Mesendoderm (in vitro differentiated cells): ENCODE results near the gene POU2F1.

Source experiments
- DNase-seq: peaks from one replicate; pipeline ENCODE4 v3.0.0; 2013
- H2AK5ac ChIP-seq: 2 replicates; pipeline ENCODE4 v1.6.1; 2013; ENCODE audit warnings: low read length, inconsistent platforms
- H2BK120ac ChIP-seq: 2 replicates; pipeline ENCODE4 v1.6.1; 2013; ENCODE audit warnings: low read depth, mild to moderate bottlenecking, low read length, moderate library complexity, mixed read lengths
- H2BK15ac ChIP-seq: replicated peaks from 2 replicates; pipeline ENCODE4 v1.6.1; 2013; ENCODE audit warnings: low read depth, mild to moderate bottlenecking, moderate library complexity
- H2BK5ac ChIP-seq: 2 replicates; pipeline ENCODE4 v1.6.1; 2013; ENCODE audit warnings: low read length, inconsistent platforms
- H3K18ac ChIP-seq: 2 replicates; pipeline ENCODE4 v1.6.1; 2013; ENCODE audit warnings: mild to moderate bottlenecking, low read length, mixed read lengths
- H3K23ac ChIP-seq: one replicate; pipeline ENCODE4 v1.6.1; 2013; ENCODE audit warnings: low read length
- H3K27ac ChIP-seq: 2 replicates; pipeline ENCODE4 v1.5.1; 2013; ENCODE audit warnings: low read depth, mild to moderate bottlenecking, inconsistent platforms, low read length, moderate library complexity
- H3K27me3 ChIP-seq: 2 replicates; pipeline ENCODE4 v1.6.1; 2013; ENCODE audit warnings: low read length, control low read depth, mild to moderate bottlenecking, inconsistent platforms; ENCODE audit not compliant: insufficient read depth, poor library complexity
- H3K36me3 ChIP-seq: 2 replicates; pipeline ENCODE4 v1.6.1; 2013; ENCODE audit warnings: low read length, inconsistent platforms; ENCODE audit not compliant: control insufficient read depth, insufficient read depth
- H3K4ac ChIP-seq: one replicate; pipeline ENCODE4 v1.6.1; 2013; ENCODE audit warnings: low read depth, mild to moderate bottlenecking, low read length, moderate library complexity
- H3K4me1 ChIP-seq: 2 replicates; pipeline ENCODE4 v1.6.1; 2013; ENCODE audit warnings: low read depth, low read length, inconsistent platforms; ENCODE audit not compliant: control insufficient read depth
- H3K4me2 ChIP-seq: 2 replicates; pipeline ENCODE4 v1.6.1; 2013; ENCODE audit warnings: low read length
- H3K4me3 ChIP-seq: 2 replicates; pipeline ENCODE4 v1.5.1; 2013; ENCODE audit warnings: mild to moderate bottlenecking, low read length
- H3K56ac ChIP-seq: one replicate; pipeline ENCODE4 v1.6.1; 2013; ENCODE audit warnings: low read length
- H3K79me1 ChIP-seq: 2 replicates; pipeline ENCODE4 v1.6.1; 2013; ENCODE audit warnings: low read length, inconsistent platforms
- H3K79me2 ChIP-seq: 2 replicates; pipeline ENCODE4 v1.6.1; 2013; ENCODE audit warnings: mild to moderate bottlenecking, low read length; ENCODE audit not compliant: control insufficient read depth, insufficient read depth
- H3K9ac ChIP-seq: 2 replicates; pipeline ENCODE4 v1.6.1; 2013; ENCODE audit warnings: low read length, inconsistent platforms
- H4K5ac ChIP-seq: one replicate; pipeline ENCODE4 v1.6.1; 2013; ENCODE audit warnings: low read length
- H4K8ac ChIP-seq: one replicate; pipeline ENCODE4 v1.6.1; 2013; ENCODE audit warnings: low read depth, mild to moderate bottlenecking, control low read depth, low read length, moderate library complexity
- WGBS: extraction: QIAGEN DNeasy Blood & Tissue Kit; methylation state at CpG from one replicate; pipeline ENCODE4 v1.1.7; 2013; ENCODE audit warnings: low lambda C conversion rate, missing lambda C conversion rate; ENCODE audit not compliant: insufficient coverage; ENCODE audit errors: extremely low coverage; 5-methylcytosine and 5-hydroxymethylcytosine counted together

Gene POU2F1

GRCh38 chr1:167330601-167331293 is 110.1 kb downstream of the POU2F1 start:
- Histone ChIP-seq H2AK5ac (no peak overlapping the region), H2BK5ac (no peak overlapping the region), H3K27ac (no peak overlapping the region), H3K4me2 (no peak overlapping the region), H2BK120ac (no peak overlapping the region), H2BK15ac (no peak overlapping the region), H3K79me2 (peaks cover 5% of the 10 kb centered on the region), H3K18ac (no peak overlapping the region), H3K4me3 (no peak overlapping the region), H3K56ac (no peak overlapping the region), H3K27me3 (no peaks in the 10 kb centered on the region), H4K8ac (no peak overlapping the region), H3K79me1 (peaks cover 2% of the 10 kb centered on the region), H3K36me3 (no peaks in the 10 kb centered on the region), H3K23ac (no peak overlapping the region), H3K9ac (no peak overlapping the region), H3K4ac (no peak overlapping the region), H4K5ac (no peak overlapping the region), H3K4me1 (peaks cover 8% of the 10 kb centered on the region)
- no peak for DNase-seq
- no CpG with 5 or more reads among the region's 1 CpG for WGBS

- no peak overlapping the region for H2BK15ac ChIP-seq
- H2BK120ac ChIP-seq = no peak overlapping the region
- no peaks in the 10 kb centered on the region for H3K79me1 ChIP-seq
- DNase-seq = no peak
- H3K27me3 ChIP-seq = no peaks in the 10 kb centered on the region
- no peak overlapping the region for H4K5ac ChIP-seq
- H3K4me2 ChIP-seq = no peak overlapping the region
- H3K36me3 ChIP-seq = no peaks in the 10 kb centered on the region
- no peak overlapping the region for H4K8ac ChIP-seq
- WGBS = 100% methylated on average over 1 of the region's 2 CpGs
- H3K18ac ChIP-seq = no peak overlapping the region
- H2BK5ac ChIP-seq = no peak overlapping the region
- H3K79me2 ChIP-seq = no peaks in the 10 kb centered on the region
- H3K27ac ChIP-seq = no peak overlapping the region
- H2AK5ac ChIP-seq = no peak overlapping the region
- no peak overlapping the region for H3K56ac ChIP-seq
- H3K23ac ChIP-seq = no peak overlapping the region
- no peak overlapping the region for H3K4me3 ChIP-seq
- no peak overlapping the region for H3K4ac ChIP-seq
- H3K9ac ChIP-seq = no peak overlapping the region
- H3K4me1 ChIP-seq = peaks cover 8% of the 10 kb centered on the region
Measured at GRCh38 chr1:167331650-167332049, 111.0 kb downstream of the POU2F1 start.

- H3K4ac ChIP-seq = no peak overlapping the region
- no peaks in the 10 kb centered on the region for H3K79me1 ChIP-seq
- H3K36me3 ChIP-seq = no peaks in the 10 kb centered on the region
- no peak overlapping the region for H2BK120ac ChIP-seq
- no peak overlapping the region for H3K4me3 ChIP-seq
- H3K56ac ChIP-seq = no peak overlapping the region
- H3K79me2 ChIP-seq = no peaks in the 10 kb centered on the region
- no peak overlapping the region for H3K18ac ChIP-seq
- no peak overlapping the region for H2BK15ac ChIP-seq
- peaks cover 8% of the 10 kb centered on the region for H3K4me1 ChIP-seq
- DNase-seq = no peak
- H3K9ac ChIP-seq = no peak overlapping the region
- no peak overlapping the region for H2BK5ac ChIP-seq
- no peak overlapping the region for H2AK5ac ChIP-seq
- no peak overlapping the region for H3K27ac ChIP-seq
- no peak overlapping the region for H4K8ac ChIP-seq
- no peak overlapping the region for H3K4me2 ChIP-seq
- H3K23ac ChIP-seq = no peak overlapping the region
- H4K5ac ChIP-seq = no peak overlapping the region
- H3K27me3 ChIP-seq = no peaks in the 10 kb centered on the region
- WGBS = no CpG with 5 or more reads among the region's 1 CpG
Measured at GRCh38 chr1:167332503-167332902, 111.8 kb downstream of the POU2F1 start.

- WGBS = no CpG with 5 or more reads among the region's 2 CpGs
- no peak overlapping the region for H3K27ac ChIP-seq
- H4K8ac ChIP-seq = no peak overlapping the region
- no peaks in the 10 kb centered on the region for H3K36me3 ChIP-seq
- no peak overlapping the region for H3K4me3 ChIP-seq
- no peak overlapping the region for H4K5ac ChIP-seq
- H3K4me2 ChIP-seq = no peak overlapping the region
- no peaks in the 10 kb centered on the region for H3K79me2 ChIP-seq
- H2BK5ac ChIP-seq = no peak overlapping the region
- H3K9ac ChIP-seq = no peak overlapping the region
- no peak overlapping the region for H2BK120ac ChIP-seq
- H3K79me1 ChIP-seq = no peaks in the 10 kb centered on the region
- H3K27me3 ChIP-seq = no peaks in the 10 kb centered on the region
- H2BK15ac ChIP-seq = no peak overlapping the region
- H2AK5ac ChIP-seq = no peak overlapping the region
- H3K23ac ChIP-seq = no peak overlapping the region
- DNase-seq = no peak
- no peak overlapping the region for H3K56ac ChIP-seq
- peaks cover 8% of the 10 kb centered on the region for H3K4me1 ChIP-seq
- no peak overlapping the region for H3K4ac ChIP-seq
- no peak overlapping the region for H3K18ac ChIP-seq
Measured at GRCh38 chr1:167333124-167333523, 112.4 kb downstream of the POU2F1 start.

GRCh38 chr1:167333703-167334102 is 113.0 kb downstream of the POU2F1 start:
- Histone ChIP-seq H3K36me3 (no peaks in the 10 kb centered on the region), H3K79me2 (no peaks in the 10 kb centered on the region), H3K4me3 (no peak overlapping the region), H3K27me3 (no peaks in the 10 kb centered on the region), H3K9ac (no peak overlapping the region), H4K5ac (no peak overlapping the region), H3K27ac (no peak overlapping the region), H3K4ac (no peak overlapping the region), H2BK15ac (no peak overlapping the region), H3K23ac (no peak overlapping the region), H3K79me1 (no peaks in the 10 kb centered on the region), H3K56ac (no peak overlapping the region), H3K18ac (no peak overlapping the region), H2BK120ac (no peak overlapping the region), H3K4me1 (peaks cover 4% of the 10 kb centered on the region), H2AK5ac (no peak overlapping the region), H3K4me2 (no peak overlapping the region), H2BK5ac (no peak overlapping the region), H4K8ac (no peak overlapping the region)
- no peak for DNase-seq
- no CpG with 5 or more reads among the region's 1 CpG for WGBS

GRCh38 chr1:167339405-167339804 is 118.7 kb downstream of the POU2F1 start:
- H3K4me3 ChIP-seq = no peak overlapping the region
- H3K9ac ChIP-seq = no peak overlapping the region
- H4K8ac ChIP-seq = no peak overlapping the region
- no peak overlapping the region for H3K18ac ChIP-seq
- H3K36me3 ChIP-seq = no peaks in the 10 kb centered on the region
- no peak overlapping the region for H3K56ac ChIP-seq
- H3K79me2 ChIP-seq = no peaks in the 10 kb centered on the region
- H2BK5ac ChIP-seq = no peak overlapping the region
- no peak overlapping the region for H3K27ac ChIP-seq
- no peak overlapping the region for H3K4me2 ChIP-seq
- H2AK5ac ChIP-seq = no peak overlapping the region
- no peak overlapping the region for H2BK120ac ChIP-seq
- DNase-seq = no peak
- no peak overlapping the region for H3K4ac ChIP-seq
- peaks cover 2% of the 10 kb centered on the region for H3K79me1 ChIP-seq
- peaks cover under 1% of the 10 kb centered on the region for H3K4me1 ChIP-seq
- H3K23ac ChIP-seq = no peak overlapping the region
- no peak overlapping the region for H4K5ac ChIP-seq
- no peaks in the 10 kb centered on the region for H3K27me3 ChIP-seq
- H2BK15ac ChIP-seq = no peak overlapping the region
